ENCODE results near the gene CAB39L. TPM values are rescaled to one million over a fixed set of nuclear protein-coding genes. Genes with fewer than 3 reads are reported as not detected.

Gene CAB39L
- total RNA-seq, 1 donor from 2014 or later = 5.8 TPM

- no peak overlapping the region for H3K27ac Mint-ChIP-seq
- H3K4me3 Mint-ChIP-seq (ENCODE audit: low read depth) = no peak overlapping the region
- H3K4me1 Mint-ChIP-seq (ENCODE audit: low read depth) = peaks cover 8% of the 10 kb centered on the region
- DNase-seq (ENCODE audit: low spot score) = no peak
- peaks cover under 1% of the 10 kb centered on the region for H3K36me3 Mint-ChIP-seq (ENCODE audit: low read depth)
- intact Hi-C loops (cut with micrococcal nuclease) = no loop called here
- H3K9me3 Mint-ChIP-seq = no peaks in the 10 kb centered on the region
- H3K27me3 Mint-ChIP-seq (ENCODE audit: low read depth) = peaks cover 13% of the 10 kb centered on the region
Observed at GRCh38 chr13:49436890-49437289, 7.0 kb downstream of the CAB39L start.

- no peak for DNase-seq (ENCODE audit: low spot score)
- no peaks in the 10 kb centered on the region for H3K9me3 Mint-ChIP-seq
- H3K36me3 Mint-ChIP-seq (ENCODE audit: low read depth) = no peaks in the 10 kb centered on the region
- H3K27ac Mint-ChIP-seq = no peak overlapping the region
- no peak overlapping the region for H3K4me3 Mint-ChIP-seq (ENCODE audit: low read depth)
- H3K4me1 Mint-ChIP-seq (ENCODE audit: low read depth) = peaks cover 2% of the 10 kb centered on the region
- H3K27me3 Mint-ChIP-seq (ENCODE audit: low read depth) = peaks cover 13% of the 10 kb centered on the region
- intact Hi-C loops (cut with micrococcal nuclease) = no loop called here
Observed at GRCh38 chr13:49435992-49436391, 7.9 kb downstream of the CAB39L start.

- intact Hi-C loops (cut with micrococcal nuclease) = no loop called here
- H3K27ac Mint-ChIP-seq = no peak overlapping the region
Observed at GRCh38 chr13:49429121-49429520, 14.7 kb downstream of the CAB39L start.

GRCh38 chr13:49428041-49428763 lies 15.7 kb downstream of the CAB39L start:
- Mint-ChIP-seq H3K4me1 (ENCODE audit: low read depth) (no peaks in the 10 kb centered on the region), H3K36me3 (ENCODE audit: low read depth) (no peaks in the 10 kb centered on the region), H3K4me3 (ENCODE audit: low read depth) (no peak overlapping the region), H3K9me3 (no peaks in the 10 kb centered on the region), H3K27me3 (ENCODE audit: low read depth) (no peaks in the 10 kb centered on the region), H3K27ac (no peak overlapping the region)
- DNase-seq (ENCODE audit: low spot score) = no peak
- intact Hi-C loops (cut with micrococcal nuclease) = no loop called here

More at GRCh38 chr13:49429121-49429520, 14.7 kb downstream of the CAB39L start:
- DNase-seq (ENCODE audit: low spot score) = no peak
- no peaks in the 10 kb centered on the region for H3K36me3 Mint-ChIP-seq (ENCODE audit: low read depth)
- no peaks in the 10 kb centered on the region for H3K4me1 Mint-ChIP-seq (ENCODE audit: low read depth)
- H3K27me3 Mint-ChIP-seq (ENCODE audit: low read depth) = no peaks in the 10 kb centered on the region
- no peak overlapping the region for H3K4me3 Mint-ChIP-seq (ENCODE audit: low read depth)
- no peaks in the 10 kb centered on the region for H3K9me3 Mint-ChIP-seq

- no peak for DNase-seq (ENCODE audit: low spot score)
- Mint-ChIP-seq H3K4me1 (ENCODE audit: low read depth) (no peaks in the 10 kb centered on the region), H3K27me3 (ENCODE audit: low read depth) (no peaks in the 10 kb centered on the region), H3K9me3 (no peaks in the 10 kb centered on the region), H3K4me3 (ENCODE audit: low read depth) (no peak overlapping the region), H3K36me3 (ENCODE audit: low read depth) (no peaks in the 10 kb centered on the region), H3K27ac (no peak overlapping the region)
- intact Hi-C loops (cut with micrococcal nuclease) = no loop called here
Observed at GRCh38 chr13:49424011-49424560, 19.8 kb downstream of the CAB39L start.

GRCh38 chr13:49421391-49421790 lies 22.5 kb downstream of the CAB39L start:
- no peak overlapping the region for H3K4me3 Mint-ChIP-seq (ENCODE audit: low read depth)
- H3K36me3 Mint-ChIP-seq (ENCODE audit: low read depth) = no peaks in the 10 kb centered on the region
- no peaks in the 10 kb centered on the region for H3K9me3 Mint-ChIP-seq
- H3K27ac Mint-ChIP-seq = no peak overlapping the region
- intact Hi-C loops (cut with micrococcal nuclease) = loop anchor here (1.0 kb wide), 1 partner anchor 186 kb away; no protein-coding TSS in a partner anchor
- peaks cover 3% of the 10 kb centered on the region for H3K27me3 Mint-ChIP-seq (ENCODE audit: low read depth)
- no peaks in the 10 kb centered on the region for H3K4me1 Mint-ChIP-seq (ENCODE audit: low read depth)
- no peak for DNase-seq (ENCODE audit: low spot score)

- DNase-seq (ENCODE audit: low spot score) = no peak
- H3K4me3 Mint-ChIP-seq (ENCODE audit: low read depth) = no peak overlapping the region
- intact Hi-C loops (cut with micrococcal nuclease) = no loop called here
- H3K36me3 Mint-ChIP-seq (ENCODE audit: low read depth) = no peaks in the 10 kb centered on the region
- H3K4me1 Mint-ChIP-seq (ENCODE audit: low read depth) = no peaks in the 10 kb centered on the region
- H3K27me3 Mint-ChIP-seq (ENCODE audit: low read depth) = peaks cover 3% of the 10 kb centered on the region
- no peaks in the 10 kb centered on the region for H3K9me3 Mint-ChIP-seq
- no peak overlapping the region for H3K27ac Mint-ChIP-seq
Observed at GRCh38 chr13:49419276-49419675, 24.6 kb downstream of the CAB39L start.

- H3K9me3 Mint-ChIP-seq = no peaks in the 10 kb centered on the region
- DNase-seq (ENCODE audit: low spot score) = no peak
Observed at GRCh38 chr13:49418206-49418605, 25.7 kb downstream of the CAB39L start.

GRCh38 chr13:49417161-49417560 lies 26.7 kb downstream of the CAB39L start:
- intact Hi-C loops (cut with micrococcal nuclease) = no loop called here
- Mint-ChIP-seq H3K9me3 (no peaks in the 10 kb centered on the region), H3K27ac (no peak overlapping the region), H3K4me1 (ENCODE audit: low read depth) (no peaks in the 10 kb centered on the region), H3K4me3 (ENCODE audit: low read depth) (no peak overlapping the region), H3K36me3 (ENCODE audit: low read depth) (no peaks in the 10 kb centered on the region), H3K27me3 (ENCODE audit: low read depth) (peaks cover 7% of the 10 kb centered on the region)
- DNase-seq (ENCODE audit: low spot score) = no peak

More at GRCh38 chr13:49418206-49418605, 25.7 kb downstream of the CAB39L start:
- no peak overlapping the region for H3K27ac Mint-ChIP-seq
- intact Hi-C loops (cut with micrococcal nuclease) = no loop called here
- no peak overlapping the region for H3K4me3 Mint-ChIP-seq (ENCODE audit: low read depth)
- no peaks in the 10 kb centered on the region for H3K36me3 Mint-ChIP-seq (ENCODE audit: low read depth)
- peaks cover 5% of the 10 kb centered on the region for H3K27me3 Mint-ChIP-seq (ENCODE audit: low read depth)
- no peaks in the 10 kb centered on the region for H3K4me1 Mint-ChIP-seq (ENCODE audit: low read depth)

GRCh38 chr13:49412749-49413148 lies 31.1 kb downstream of the CAB39L start:
- H3K27me3 Mint-ChIP-seq (ENCODE audit: low read depth) = peaks cover 11% of the 10 kb centered on the region
- no peak for DNase-seq (ENCODE audit: low spot score)
- no peak overlapping the region for H3K4me3 Mint-ChIP-seq (ENCODE audit: low read depth)
- no peaks in the 10 kb centered on the region for H3K36me3 Mint-ChIP-seq (ENCODE audit: low read depth)
- intact Hi-C loops (cut with micrococcal nuclease) = no loop called here
- H3K4me1 Mint-ChIP-seq (ENCODE audit: low read depth) = no peaks in the 10 kb centered on the region
- H3K9me3 Mint-ChIP-seq = no peaks in the 10 kb centered on the region
- H3K27ac Mint-ChIP-seq = no peak overlapping the region

- no peak overlapping the region for H3K27ac Mint-ChIP-seq
- intact Hi-C loops (cut with micrococcal nuclease) = no loop called here
- no peaks in the 10 kb centered on the region for H3K4me1 Mint-ChIP-seq (ENCODE audit: low read depth)
- no peaks in the 10 kb centered on the region for H3K9me3 Mint-ChIP-seq
- no peaks in the 10 kb centered on the region for H3K36me3 Mint-ChIP-seq (ENCODE audit: low read depth)
- no peak overlapping the region for H3K4me3 Mint-ChIP-seq (ENCODE audit: low read depth)
- peaks cover 11% of the 10 kb centered on the region for H3K27me3 Mint-ChIP-seq (ENCODE audit: low read depth)
- DNase-seq (ENCODE audit: low spot score) = no peak
Observed at GRCh38 chr13:49411353-49411752, 32.5 kb downstream of the CAB39L start.

- peaks cover 11% of the 10 kb centered on the region for H3K27me3 Mint-ChIP-seq (ENCODE audit: low read depth)
- H3K9me3 Mint-ChIP-seq = peaks cover 4% of the 10 kb centered on the region
- no peaks in the 10 kb centered on the region for H3K4me1 Mint-ChIP-seq (ENCODE audit: low read depth)
- H3K27ac Mint-ChIP-seq = no peak overlapping the region
- no peak for DNase-seq (ENCODE audit: low spot score)
- intact Hi-C loops (cut with micrococcal nuclease) = no loop called here
- H3K36me3 Mint-ChIP-seq (ENCODE audit: low read depth) = no peaks in the 10 kb centered on the region
- no peak overlapping the region for H3K4me3 Mint-ChIP-seq (ENCODE audit: low read depth)
Observed at GRCh38 chr13:49410477-49410876, 33.4 kb downstream of the CAB39L start.

GRCh38 chr13:49410006-49410405 lies 33.9 kb downstream of the CAB39L start:
- H3K27ac Mint-ChIP-seq = no peak overlapping the region
- H3K36me3 Mint-ChIP-seq (ENCODE audit: low read depth) = no peaks in the 10 kb centered on the region
- H3K4me3 Mint-ChIP-seq (ENCODE audit: low read depth) = no peak overlapping the region
- peaks cover 9% of the 10 kb centered on the region for H3K9me3 Mint-ChIP-seq
- no peak for DNase-seq (ENCODE audit: low spot score)
- intact Hi-C loops (cut with micrococcal nuclease) = no loop called here
- no peaks in the 10 kb centered on the region for H3K4me1 Mint-ChIP-seq (ENCODE audit: low read depth)
- H3K27me3 Mint-ChIP-seq (ENCODE audit: low read depth) = peaks cover 11% of the 10 kb centered on the region
